Adrenal gland (tissue), 5 donors: ENCODE results near the gene POC5.

ENCODE experiments used
- CTCF ChIP-seq, 6 experiments: fragments of 450-650 bp in 4 of 6; fragments of 200-600 bp in 2 of 6; sonication (generic) in 1 of 6; IDR thresholded peaks; 1 replicate in 5 of 6; 2 replicates in 1 of 6; pipeline versions ENCODE4 v1.5.1 to v1.8.0; 2016 to 2021; ENCODE audit warnings: antibody characterized with exemption in 6 of 6, mild to moderate bottlenecking in 2 of 6, moderate library complexity in 1 of 6
- POLR2A ChIP-seq, 2 donors: fragments of 450-650 bp; IDR thresholded peaks; one replicate each; pipeline ENCODE4 v1.6.1; 2017; ENCODE audit warnings: antibody characterized with exemption in 2 of 2, mild to moderate bottlenecking in 2 of 2, moderate library complexity in 1 of 2
- donor health status: DM: no; HTN: no; CAD: no.

GRCh38 chr5:75721573-75721972 is 4.3 kb upstream of the POC5 start:
- TF ChIP-seq CTCF (IDR thresholded peaks at IDR 0.05) (no peak), POLR2A (IDR thresholded peaks at IDR 0.05) (no peak)
